Sigmoid colon (tissue), 4 donors: ENCODE data around the gene STRADA.

Source experiments
- POLR2A ChIP-seq, 2 donors: fragments of 450-650 bp; IDR thresholded peaks; one replicate each; pipeline ENCODE4 v1.6.1; 2016; ENCODE audit warnings: antibody characterized with exemption in 2 of 2, mild to moderate bottlenecking in 2 of 2, moderate library complexity in 2 of 2
- POLR2AphosphoS5 ChIP-seq, 4 donors: sonication (generic); formaldehyde crosslinking; IDR thresholded peaks; one replicate each; pipeline ENCODE4 v1.6.1; 2017; ENCODE audit warnings: antibody characterized with exemption in 4 of 4
- TF ChIP-seq, protein P1 (sequence below), 4 experiments: fragments of 450-650 bp in 3 of 4; fragments of 200-600 bp in 1 of 4; IDR thresholded peaks; one replicate each; pipeline ENCODE4 v1.5.1; 2016 to 2019; ENCODE audit warnings: antibody characterized with exemption in 4 of 4, mild to moderate bottlenecking in 3 of 4, moderate library complexity in 2 of 4

DNA sequence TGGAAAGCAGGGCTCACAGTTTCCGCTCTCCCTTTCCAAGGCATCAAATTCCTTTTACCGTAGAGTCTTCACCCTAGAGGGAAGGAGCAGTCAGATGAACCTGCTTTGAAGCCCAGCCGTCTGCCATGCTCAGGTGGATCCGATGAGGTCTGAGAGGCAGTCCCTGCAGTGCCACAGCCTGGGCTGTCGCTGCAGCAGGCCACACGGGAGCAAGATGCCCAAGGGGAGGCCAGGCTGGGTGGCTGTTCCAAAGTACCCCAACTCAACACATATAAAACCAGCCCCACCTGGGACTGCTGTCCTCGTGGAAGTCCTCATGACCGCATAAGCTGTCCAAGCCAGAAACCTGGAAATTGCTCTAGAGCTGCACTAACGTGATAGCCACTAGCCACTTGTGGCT lies 36.8 kb downstream of the STRADA start:
- TF ChIP-seq, protein P1, sequence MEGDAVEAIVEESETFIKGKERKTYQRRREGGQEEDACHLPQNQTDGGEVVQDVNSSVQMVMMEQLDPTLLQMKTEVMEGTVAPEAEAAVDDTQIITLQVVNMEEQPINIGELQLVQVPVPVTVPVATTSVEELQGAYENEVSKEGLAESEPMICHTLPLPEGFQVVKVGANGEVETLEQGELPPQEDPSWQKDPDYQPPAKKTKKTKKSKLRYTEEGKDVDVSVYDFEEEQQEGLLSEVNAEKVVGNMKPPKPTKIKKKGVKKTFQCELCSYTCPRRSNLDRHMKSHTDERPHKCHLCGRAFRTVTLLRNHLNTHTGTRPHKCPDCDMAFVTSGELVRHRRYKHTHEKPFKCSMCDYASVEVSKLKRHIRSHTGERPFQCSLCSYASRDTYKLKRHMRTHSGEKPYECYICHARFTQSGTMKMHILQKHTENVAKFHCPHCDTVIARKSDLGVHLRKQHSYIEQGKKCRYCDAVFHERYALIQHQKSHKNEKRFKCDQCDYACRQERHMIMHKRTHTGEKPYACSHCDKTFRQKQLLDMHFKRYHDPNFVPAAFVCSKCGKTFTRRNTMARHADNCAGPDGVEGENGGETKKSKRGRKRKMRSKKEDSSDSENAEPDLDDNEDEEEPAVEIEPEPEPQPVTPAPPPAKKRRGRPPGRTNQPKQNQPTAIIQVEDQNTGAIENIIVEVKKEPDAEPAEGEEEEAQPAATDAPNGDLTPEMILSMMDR (IDR thresholded peaks at IDR 0.05): no peak
- TF ChIP-seq POLR2A (IDR thresholded peaks at IDR 0.05) (no peak), POLR2AphosphoS5 (IDR thresholded peaks at IDR 0.05) (no peak)
